Vagina (tissue), 2 donors: Measurements from ENCODE around the gene PCCB.
A peak's percentile ranks its signal among the peaks of the same experiment; 100 is the strongest.

ENCODE experiments used
- CTCF ChIP-seq, 3 experiments: fragments of 450-650 bp in 2 of 3; fragments of 200-600 bp in 1 of 3; sonication (generic) in 1 of 3; IDR thresholded peaks; one replicate each; pipeline ENCODE4 v1.5.1; 2017 to 2019; ENCODE audit warnings: antibody characterized with exemption in 3 of 3, mild to moderate bottlenecking in 2 of 3, moderate library complexity in 2 of 3
- POLR2A ChIP-seq, 2 donors: fragments of 450-650 bp; IDR thresholded peaks; one replicate each; pipeline ENCODE4 v1.6.1; 2017; ENCODE audit warnings: antibody characterized with exemption in 2 of 2, mild to moderate bottlenecking in 2 of 2, moderate library complexity in 2 of 2
- POLR2AphosphoS5 ChIP-seq, 2 donors: sonication (generic); formaldehyde crosslinking; IDR thresholded peaks; one replicate each; pipeline ENCODE4 v1.9.0; 2017; ENCODE audit warnings: antibody characterized with exemption in 2 of 2, mild to moderate bottlenecking in 2 of 2, low read depth in 1 of 2; ENCODE audit not compliant: insufficient read depth in 1 of 2

GRCh38 chr3:136343873-136344555 is 93.9 kb downstream of the PCCB start:
- TF ChIP-seq POLR2A (IDR thresholded peaks at IDR 0.05) (no peak), CTCF (IDR thresholded peaks at IDR 0.05) (no peak), POLR2AphosphoS5 (IDR thresholded peaks at IDR 0.05; ENCODE audit: insufficient read depth in 1 of 2, low read depth in 1 of 2) (peak in 1 of 2 donors; percentile 14)
